Measurements from ENCODE around the gene CHD5. TPM values are rescaled to one million over a fixed set of nuclear protein-coding genes. Genes with fewer than 3 reads are reported as not detected.

CHD5 gene
- total RNA-seq, 2 experiments from 2014 or later: 0.67 to 0.96 TPM

GRCh38 chr1:6197746-6198427 is 17.8 kb upstream of the CHD5 start:
- Mint-ChIP-seq H3K4me1 (peaks cover 41% of the 10 kb centered on the region), H3K27ac (peak overlapping the region; percentile 83), H3K9me3 (no peaks in the 10 kb centered on the region), H3K4me3 (peak overlapping the region; percentile 84), H3K36me3 (ENCODE audit: low read depth) (peaks cover 37% of the 10 kb centered on the region), H3K27me3 (no peaks in the 10 kb centered on the region)
- ChIA-PET POLR2A (no interaction called here), CTCF (interaction anchor here (1.2 to 1.6 kb wide), 2 partner anchors 14 to 41 kb away, joined by 3 to 4 read pairs; no protein-coding TSS in a partner anchor)
- no peak for DNase-seq

DNA sequence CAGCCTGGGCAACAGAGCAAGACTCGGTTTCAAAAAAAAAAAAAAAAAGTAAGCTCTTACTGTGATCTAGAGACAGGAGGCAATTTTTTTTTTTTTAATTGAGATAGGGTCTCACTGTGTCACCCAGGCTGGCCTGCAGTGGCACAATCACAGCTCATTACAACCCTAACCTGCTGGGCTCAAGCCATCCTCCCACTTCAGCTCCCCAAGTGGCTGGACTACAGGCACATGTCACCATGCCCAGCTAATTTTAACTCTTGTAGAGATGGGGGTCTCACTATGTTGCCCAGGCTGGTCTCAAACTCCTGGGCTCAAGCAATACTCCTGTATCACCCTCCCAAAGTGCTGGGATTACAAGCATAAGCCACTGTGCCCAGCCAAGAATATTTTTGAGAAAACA is 11.8 kb upstream of the CHD5 start:
- Mint-ChIP-seq H3K36me3 (ENCODE audit: low read depth) (peaks cover 45% of the 10 kb centered on the region), H3K27me3 (no peaks in the 10 kb centered on the region), H3K4me1 (peaks cover 22% of the 10 kb centered on the region), H3K4me3 (no peak overlapping the region), H3K27ac (no peak overlapping the region), H3K9me3 (no peaks in the 10 kb centered on the region)
- no peak for DNase-seq
- ChIA-PET POLR2A (interaction anchor here (0.6 kb wide), 1 partner anchor 118 kb away, joined by 4 read pairs; no protein-coding TSS in a partner anchor), CTCF (interaction anchor here (0.6 to 0.8 kb wide), 2 partner anchors 63 to 175 kb away, joined by 3 to 4 read pairs; no protein-coding TSS in a partner anchor)

DNA sequence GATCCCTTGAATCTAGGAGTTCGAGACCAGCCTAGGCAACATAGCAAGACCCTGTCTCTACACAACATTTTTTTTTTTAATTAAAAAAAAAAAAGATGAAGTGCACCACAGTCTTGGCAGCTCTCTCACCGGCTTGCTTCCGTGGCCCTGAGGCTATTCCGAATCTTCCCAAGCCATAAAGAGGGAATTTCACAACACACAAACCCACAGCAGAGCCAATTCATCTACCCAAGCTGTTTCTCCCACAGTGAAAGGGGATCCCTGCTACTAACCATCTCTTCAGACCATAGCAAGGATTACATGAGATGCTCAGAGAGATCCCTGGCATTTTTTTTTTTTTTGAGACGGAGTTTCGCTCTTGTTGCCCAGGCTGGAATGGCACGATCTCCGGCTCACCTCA is 8.3 kb upstream of the CHD5 start:
- Mint-ChIP-seq H3K36me3 (ENCODE audit: low read depth) (peaks cover 48% of the 10 kb centered on the region), H3K4me1 (peaks cover 23% of the 10 kb centered on the region), H3K9me3 (no peaks in the 10 kb centered on the region), H3K4me3 (no peak overlapping the region), H3K27ac (no peak overlapping the region), H3K27me3 (no peaks in the 10 kb centered on the region)
- DNase-seq: no peak
- ChIA-PET CTCF (interaction anchor here (0.8 kb wide), 1 partner anchor 58 kb away, joined by 3 read pairs; no protein-coding TSS in a partner anchor), POLR2A (no interaction called here)

GRCh38 chr1:6185635-6186382 is 5.7 kb upstream of the CHD5 start:
- Mint-ChIP-seq H3K4me1 (peaks cover 23% of the 10 kb centered on the region), H3K4me3 (no peak overlapping the region), H3K27me3 (peaks cover 13% of the 10 kb centered on the region), H3K27ac (no peak overlapping the region), H3K36me3 (ENCODE audit: low read depth) (peaks cover 40% of the 10 kb centered on the region), H3K9me3 (no peaks in the 10 kb centered on the region)
- CTCF ChIA-PET: interaction anchor here (1.5 kb wide), 1 partner anchor 9 kb away, joined by 3 read pairs; no protein-coding TSS in a partner anchor
- DNase-seq: peak; percentile 51
- POLR2A ChIA-PET: no interaction called here

- H3K27me3 Mint-ChIP-seq: peaks cover 16% of the 10 kb centered on the region
- ChIA-PET POLR2A (no interaction called here), CTCF (interaction anchor here (1.5 kb wide), 1 partner anchor 9 kb away, joined by 3 read pairs; no protein-coding TSS in a partner anchor)
- peaks cover 35% of the 10 kb centered on the region for H3K36me3 Mint-ChIP-seq (ENCODE audit: low read depth)
- peaks cover 23% of the 10 kb centered on the region for H3K4me1 Mint-ChIP-seq
- no peaks in the 10 kb centered on the region for H3K9me3 Mint-ChIP-seq
- no peak overlapping the region for H3K27ac Mint-ChIP-seq
- H3K4me3 Mint-ChIP-seq: no peak overlapping the region
- no peak for DNase-seq
These were observed 5.0 kb upstream of the CHD5 start for GRCh38 chr1:6185151-6185550.

DNA sequence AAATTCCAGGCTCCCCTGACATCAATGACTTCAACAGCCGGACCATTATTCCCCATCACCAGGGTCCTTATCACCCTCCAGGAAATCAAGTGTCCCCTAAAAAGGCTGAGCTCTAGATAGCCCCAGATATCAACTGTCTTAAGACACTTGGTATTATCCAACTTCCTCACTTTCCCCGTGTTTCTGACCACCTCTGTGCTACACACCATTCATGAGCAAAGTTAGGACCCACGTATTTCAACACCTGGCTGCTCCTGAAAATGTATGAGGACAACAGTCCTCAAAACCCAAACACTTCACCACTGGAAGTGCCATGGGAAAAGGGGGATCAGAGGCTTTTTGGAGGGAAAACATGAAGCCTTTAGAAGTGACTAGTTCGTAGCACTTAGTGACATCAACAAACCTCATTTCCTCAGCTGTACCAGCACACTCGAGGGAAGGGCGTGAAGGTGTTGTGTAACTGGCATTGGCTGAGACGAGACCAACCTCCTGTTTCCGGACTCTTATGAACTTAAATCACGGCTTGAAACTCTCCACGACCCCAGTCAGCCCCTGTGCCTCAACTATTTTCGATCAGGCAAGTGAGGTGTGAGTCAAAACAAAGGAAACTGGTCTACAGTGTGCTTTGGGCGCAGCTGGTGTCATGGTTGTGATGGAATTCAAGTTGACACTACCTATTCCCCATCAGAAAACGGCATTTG is 4.1 kb upstream of the CHD5 start:
- Mint-ChIP-seq H3K27ac (peak overlapping the region; percentile 25), H3K4me1 (peaks cover 20% of the 10 kb centered on the region), H3K4me3 (no peak overlapping the region), H3K36me3 (ENCODE audit: low read depth) (peaks cover 32% of the 10 kb centered on the region), H3K9me3 (no peaks in the 10 kb centered on the region), H3K27me3 (peaks cover 16% of the 10 kb centered on the region)
- no peak for DNase-seq
- ChIA-PET CTCF (interaction anchor here (1.5 kb wide), 2 partner anchors 10 to 14 kb away, joined by 3 to 4 read pairs; no protein-coding TSS in a partner anchor), POLR2A (interaction anchor here (0.8 kb wide), 1 partner anchor 59 kb away, joined by 3 read pairs; no protein-coding TSS in a partner anchor)

GRCh38 chr1:6183520-6183989 is 3.4 kb upstream of the CHD5 start:
- no peak overlapping the region for H3K4me3 Mint-ChIP-seq
- no peaks in the 10 kb centered on the region for H3K9me3 Mint-ChIP-seq
- peaks cover 28% of the 10 kb centered on the region for H3K36me3 Mint-ChIP-seq (ENCODE audit: low read depth)
- POLR2A ChIA-PET: no interaction called here
- no peak for DNase-seq
- H3K27me3 Mint-ChIP-seq: peaks cover 20% of the 10 kb centered on the region
- CTCF ChIA-PET: interaction anchor here (1.5 kb wide), 1 partner anchor 15 kb away, joined by 4 read pairs; no protein-coding TSS in a partner anchor
- no peak overlapping the region for H3K27ac Mint-ChIP-seq
- H3K4me1 Mint-ChIP-seq: peaks cover 18% of the 10 kb centered on the region

- ChIA-PET POLR2A (no interaction called here), CTCF (no interaction called here)
- Mint-ChIP-seq H3K4me3 (no peak overlapping the region), H3K36me3 (ENCODE audit: low read depth) (peaks cover 17% of the 10 kb centered on the region), H3K27me3 (peaks cover 38% of the 10 kb centered on the region), H3K9me3 (no peaks in the 10 kb centered on the region), H3K4me1 (peaks cover 12% of the 10 kb centered on the region), H3K27ac (no peak overlapping the region)
- no peak for DNase-seq
These were observed 1.2 kb upstream of the CHD5 start for GRCh38 chr1:6181347-6181770.

DNA sequence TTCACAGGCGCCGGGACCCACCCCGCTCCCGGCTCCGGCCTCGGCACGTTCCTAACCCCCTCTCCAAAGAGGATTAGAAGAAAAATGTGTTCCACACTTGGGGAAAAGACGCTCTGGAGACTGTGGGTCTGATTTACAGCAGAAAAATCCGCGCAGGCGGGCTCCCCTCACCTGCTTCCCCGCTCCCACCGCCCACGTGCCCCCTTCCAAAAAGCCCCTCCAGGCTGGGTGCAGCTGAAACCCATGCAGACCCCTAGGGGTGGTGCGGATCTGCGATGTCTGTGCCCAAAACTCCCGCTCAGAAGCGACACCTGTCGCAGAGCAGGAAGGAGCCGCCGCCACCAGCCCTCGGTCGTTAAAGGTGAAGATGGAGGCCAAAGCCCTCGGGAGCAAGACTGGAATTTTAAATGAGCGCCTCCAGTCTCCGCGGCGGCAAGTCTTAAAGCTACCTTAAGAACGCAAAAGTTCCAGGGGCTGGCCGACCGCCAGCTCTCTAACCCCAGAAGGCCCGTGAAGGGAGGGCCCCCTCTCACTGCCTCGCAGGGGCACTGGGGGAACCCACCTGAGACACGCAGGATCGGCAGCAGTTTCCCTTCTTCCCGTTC is 688 bp upstream of the CHD5 start:
- Mint-ChIP-seq H3K4me1 (peaks cover 8% of the 10 kb centered on the region), H3K9me3 (no peaks in the 10 kb centered on the region), H3K27ac (no peak overlapping the region), H3K36me3 (ENCODE audit: low read depth) (peaks cover 13% of the 10 kb centered on the region), H3K4me3 (peak overlapping the region; percentile 27), H3K27me3 (peaks cover 38% of the 10 kb centered on the region)
- CTCF ChIA-PET: no interaction called here
- POLR2A ChIA-PET: no interaction called here
- DNase-seq: no peak

DNA sequence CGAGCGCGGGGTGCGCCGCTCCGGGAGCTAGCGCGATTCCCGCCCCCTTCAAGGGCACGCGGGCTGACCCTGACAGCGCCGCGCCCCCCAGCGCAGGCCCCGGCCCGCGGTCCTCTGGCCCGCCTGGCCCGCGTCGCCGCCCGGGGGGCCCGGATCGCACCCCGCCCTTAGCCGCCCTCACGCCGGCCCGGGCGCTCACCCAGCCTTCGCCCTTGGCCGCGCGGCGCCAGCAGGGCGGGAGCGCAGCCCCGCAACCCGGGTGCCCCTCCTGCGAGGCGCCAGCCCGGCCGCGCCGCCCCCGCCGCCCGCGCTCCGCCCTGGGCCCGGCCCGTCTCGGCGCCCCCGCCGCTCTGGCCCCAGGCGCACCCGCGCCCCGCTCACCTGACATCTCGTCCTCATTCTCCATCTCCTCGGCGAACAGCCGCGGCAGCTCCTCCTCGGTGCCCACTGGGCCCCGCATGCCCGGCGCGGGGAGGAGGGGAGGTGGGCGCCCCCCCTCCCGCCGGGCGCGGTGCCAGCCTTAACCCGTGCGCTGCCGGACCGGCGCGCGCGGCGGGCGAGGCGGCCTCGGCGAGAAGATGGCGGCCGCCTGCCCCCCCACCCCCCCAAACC is 451 bp downstream of the CHD5 start:
- Mint-ChIP-seq H3K27ac (no peak overlapping the region), H3K27me3 (peaks cover 38% of the 10 kb centered on the region), H3K9me3 (no peaks in the 10 kb centered on the region), H3K4me1 (peaks cover 6% of the 10 kb centered on the region), H3K4me3 (no peak overlapping the region), H3K36me3 (ENCODE audit: low read depth) (peaks cover 6% of the 10 kb centered on the region)
- ChIA-PET CTCF (no interaction called here), POLR2A (no interaction called here)
- no peak for DNase-seq

GRCh38 chr1:6178751-6179563 is 1.2 kb downstream of the CHD5 start:
- H3K27ac Mint-ChIP-seq: no peak overlapping the region
- DNase-seq: no peak
- no peaks in the 10 kb centered on the region for H3K9me3 Mint-ChIP-seq
- H3K4me1 Mint-ChIP-seq: peaks cover 6% of the 10 kb centered on the region
- POLR2A ChIA-PET: no interaction called here
- peaks cover 38% of the 10 kb centered on the region for H3K27me3 Mint-ChIP-seq
- H3K36me3 Mint-ChIP-seq (ENCODE audit: low read depth): no peaks in the 10 kb centered on the region
- no peak overlapping the region for H3K4me3 Mint-ChIP-seq
- CTCF ChIA-PET: no interaction called here
